HG02885 (cell line): ENCODE measurements around the gene PCSK6.
"Not testable (repeated sequence)": the region's sequence is repeated elsewhere in the genome, so short reads cannot be mapped to it uniquely, and the experiment has no call there.

Experiments
- ATAC-seq: cut with Tn5 transposase; IDR thresholded peaks from one replicate; pipeline ENCODE4 v1.9.1; 2021; ENCODE audit warnings: mild to moderate bottlenecking; ENCODE audit not compliant: unreplicated experiment, poor library complexity

The PCSK6 gene

GRCh38 chr15:101370330-101371024 is 119.0 kb downstream of the PCSK6 start:
- no peak for ATAC-seq

- no peak for ATAC-seq
These were observed 119.8 kb downstream of the PCSK6 start for GRCh38 chr15:101369676-101370075.

- no peak for ATAC-seq
These were observed 120.5 kb downstream of the PCSK6 start for GRCh38 chr15:101368861-101369642.

GRCh38 chr15:101368086-101368780 is 121.3 kb downstream of the PCSK6 start:
- no peak for ATAC-seq

GRCh38 chr15:101366853-101367252 is 122.7 kb downstream of the PCSK6 start:
- ATAC-seq: no peak

- no peak for ATAC-seq
These were observed 126.4 kb downstream of the PCSK6 start for GRCh38 chr15:101362986-101363566.

- no peak for ATAC-seq
These were observed 127.1 kb downstream of the PCSK6 start for GRCh38 chr15:101362359-101362758.

- no peak for ATAC-seq
These were observed 128.1 kb downstream of the PCSK6 start for GRCh38 chr15:101361418-101361817.

GRCh38 chr15:101359365-101359947 is 130.1 kb downstream of the PCSK6 start:
- no peak for ATAC-seq

GRCh38 chr15:101358895-101359294 is 130.6 kb downstream of the PCSK6 start:
- ATAC-seq: no peak

GRCh38 chr15:101357885-101358284 is 131.6 kb downstream of the PCSK6 start:
- no peak for ATAC-seq

GRCh38 chr15:101357333-101357732 is 132.2 kb downstream of the PCSK6 start:
- ATAC-seq: no peak

- ATAC-seq: not testable (repeated sequence)
These were observed 132.9 kb downstream of the PCSK6 start for GRCh38 chr15:101356512-101357172.

GRCh38 chr15:101355678-101356464 is 133.6 kb downstream of the PCSK6 start:
- ATAC-seq: no peak

GRCh38 chr15:101354891-101355623 is 134.4 kb downstream of the PCSK6 start:
- no peak for ATAC-seq

- no peak for ATAC-seq
These were observed 136.3 kb downstream of the PCSK6 start for GRCh38 chr15:101353240-101353639.

- no peak for ATAC-seq
These were observed 137.8 kb downstream of the PCSK6 start for GRCh38 chr15:101351736-101352135.
